Keratinocyte (primary cell): ENCODE results near the gene MCF2L2. TPM values are rescaled to one million over a fixed set of nuclear protein-coding genes. Genes with fewer than 3 reads are reported as not detected.

Source experiments
- DNase-seq: peaks from one replicate; pipeline ENCODE4 v3.0.0-alpha.2; 2011; ENCODE audit warnings: low read depth, missing footprints, low spot score
- FAIRE-seq: peaks from 2 replicates; lab custom pipeline; 2011; peaks lifted over from hg19 to GRCh38; lab: Jason Lieb, UNC
- H2AFZ ChIP-seq: 2 replicates; pipeline ENCODE4 v1.6.0; 2012; ENCODE audit warnings: low read length, control low read depth, inconsistent platforms; ENCODE audit not compliant: control insufficient read depth
- H3K27ac ChIP-seq: 2 replicates; pipeline ENCODE4 v1.5.1; 2011; ENCODE audit warnings: low read length; ENCODE audit not compliant: control insufficient read depth, insufficient read depth
- H3K27me3 ChIP-seq: 3 replicates; pipeline ENCODE4 v1.6.0; 2011; ENCODE audit warnings: low read length; ENCODE audit not compliant: control insufficient read depth, insufficient read depth; ENCODE audit errors: extremely low read depth
- H3K36me3 ChIP-seq, 2 experiments: 2 replicates in 1 of 2; 3 replicates in 1 of 2; pipeline ENCODE4 v1.5.1; 2011; ENCODE audit warnings: low read length in 2 of 2, mild to moderate bottlenecking in 1 of 2; ENCODE audit not compliant: control insufficient read depth in 2 of 2, insufficient read depth in 2 of 2; ENCODE audit errors: extremely low read depth in 1 of 2
- H3K4me1 ChIP-seq: 3 replicates; pipeline ENCODE4 v1.5.1; 2011; ENCODE audit warnings: low read length; ENCODE audit not compliant: control insufficient read depth, insufficient read depth; ENCODE audit errors: extremely low read depth
- H3K4me2 ChIP-seq: 3 replicates; pipeline ENCODE4 v1.6.0; 2011; ENCODE audit warnings: low read depth, low read length; ENCODE audit not compliant: control insufficient read depth, insufficient read depth; ENCODE audit errors: extremely low read depth
- H3K4me3 ChIP-seq, 3 experiments: fragments of 200-600 bp in 1 of 3; sonication (generic) in 1 of 3; 2 replicates in 2 of 3; 3 replicates in 1 of 3; pipeline ENCODE4 v1.5.1; 2011 to 2016; ENCODE audit warnings: low read length in 3 of 3, mild to moderate bottlenecking in 3 of 3, control low read depth in 2 of 3, inconsistent platforms in 1 of 3, low read depth in 1 of 3, mixed read lengths in 1 of 3, mixed run types in 1 of 3, moderate library complexity in 1 of 3; ENCODE audit not compliant: control insufficient read depth in 2 of 3, insufficient read depth in 2 of 3; ENCODE audit errors: extremely low read depth in 1 of 3
- H3K79me2 ChIP-seq: 2 replicates; pipeline ENCODE4 v1.6.0; 2012; ENCODE audit warnings: low read length; ENCODE audit not compliant: control insufficient read depth, insufficient read depth
- H3K9ac ChIP-seq: 3 replicates; pipeline ENCODE4 v1.6.0; 2011; ENCODE audit warnings: low read length; ENCODE audit not compliant: control insufficient read depth, insufficient read depth; ENCODE audit errors: extremely low read depth
- H3K9me1 ChIP-seq: 3 replicates; pipeline ENCODE4 v1.6.0; 2011; ENCODE audit warnings: low read length; ENCODE audit not compliant: control insufficient read depth, insufficient read depth; ENCODE audit errors: extremely low read depth
- H3K9me3 ChIP-seq: 2 replicates; pipeline ENCODE4 v1.5.1; 2012; ENCODE audit warnings: low read depth, low read length; ENCODE audit not compliant: control insufficient read depth
- H4K20me1 ChIP-seq: 3 replicates; pipeline ENCODE4 v1.6.0; 2011; ENCODE audit warnings: low read length; ENCODE audit not compliant: control insufficient read depth, insufficient read depth; ENCODE audit errors: extremely low read depth
- CTCF ChIP-seq, 3 experiments: IDR thresholded peaks in 1 of 3; conservative IDR thresholded peaks in 1 of 3; optimal IDR thresholded peaks in 1 of 3; 2 replicates in 2 of 3; 3 replicates in 1 of 3; pipeline versions ENCODE3 to v1.5.1; 2011; ENCODE audit warnings: low read length in 3 of 3, mild to moderate bottlenecking in 3 of 3, moderate library complexity in 2 of 3, control low read depth in 1 of 3, inconsistent platforms in 1 of 3; ENCODE audit not compliant: insufficient read depth in 2 of 3; ENCODE audit errors: extremely low read depth in 1 of 3
- EZH2 ChIP-seq: IDR thresholded peaks from one replicate; pipeline ENCODE4 v1.6.1; 2012; ENCODE audit warnings: inconsistent platforms, mild to moderate bottlenecking, low read length, moderate library complexity
- dilution Hi-C: fragments of 300-500 bp; cut with MboI; formaldehyde crosslinking; loops from one replicate; pipeline ENCODE4 v1.7.0; 2020; ENCODE audit warnings: low sequenced_read_pairs; ENCODE audit not compliant: extremely low pct_ligation_motif_present
- polyA plus RNA-seq, 5 experiments: library from polyadenylated mRNA; depleted of rRNA in 3 of 5; stranded (reverse) in 3 of 5; stranded (forward) in 1 of 5; unstranded in 1 of 5; fragments of >200 nt; gene quantifications; 1 replicate in 1 of 5; 2 replicates in 3 of 5; 3 replicates in 1 of 5; pipeline versions ENCODE4 v1.2.1 to v1.2.3, GENCODE V29; 2011 to 2012; ENCODE audit warnings: missing spikeins in 2 of 5, low read depth in 1 of 5, low replicate concordance in 1 of 5

The MCF2L2 gene
- polyA plus RNA-seq, 1 donor (not counting 4 experiments of a cell fraction or from before 2014, with no cell fraction given) = 0.26 TPM

GRCh38 chr3:183188895-183189462, 239.4 kb downstream of the MCF2L2 start:
- peaks cover 13% of the 10 kb centered on the region for H3K4me1 ChIP-seq
- H3K36me3 ChIP-seq = no peaks in the 10 kb centered on the region
- no peaks in the 10 kb centered on the region for H3K27me3 ChIP-seq
- TF ChIP-seq CTCF (optimal IDR thresholded peaks at IDR 0.05 in 1 of 3, IDR thresholded peaks at IDR 0.05 in 1 of 3, conservative IDR thresholded peaks at IDR 0.05 in 1 of 3; ENCODE audit: extremely low read depth in 1 of 3, insufficient read depth in 2 of 3, low read length in 3 of 3) (peak; percentile 15 to 40 (median 31)), EZH2 (no peak)
- H3K9ac ChIP-seq = no peak overlapping the region
- no peaks in the 10 kb centered on the region for H3K9me3 ChIP-seq
- no peaks in the 10 kb centered on the region for H3K9me1 ChIP-seq
- H2AFZ ChIP-seq = no peak overlapping the region
- no peaks in the 10 kb centered on the region for H4K20me1 ChIP-seq
- no peak overlapping the region for H3K27ac ChIP-seq
- no peak for FAIRE-seq
- H3K4me3 ChIP-seq = no peak overlapping the region
- no peaks in the 10 kb centered on the region for H3K79me2 ChIP-seq
- H3K4me2 ChIP-seq = no peak overlapping the region
- DNase-seq = no peak
- dilution Hi-C loops = no loop called here

- no peaks in the 10 kb centered on the region for H3K27me3 ChIP-seq
- no peak overlapping the region for H3K27ac ChIP-seq
- H3K4me2 ChIP-seq = peak overlapping the region; percentile 30
- H3K4me1 ChIP-seq = peaks cover 13% of the 10 kb centered on the region
- H3K4me3 ChIP-seq = no peak overlapping the region
- H3K79me2 ChIP-seq = no peaks in the 10 kb centered on the region
- DNase-seq (no peak), FAIRE-seq (peak; percentile 32)
- TF ChIP-seq EZH2 (no peak), CTCF (optimal IDR thresholded peaks at IDR 0.05 in 1 of 3, IDR thresholded peaks at IDR 0.05 in 1 of 3, conservative IDR thresholded peaks at IDR 0.05 in 1 of 3; ENCODE audit: extremely low read depth in 1 of 3, insufficient read depth in 2 of 3, low read length in 3 of 3) (no peak)
- H3K9me1 ChIP-seq = no peaks in the 10 kb centered on the region
- dilution Hi-C loops = no loop called here
- no peak overlapping the region for H3K9ac ChIP-seq
- H2AFZ ChIP-seq = peak overlapping the region; percentile 3
- H3K9me3 ChIP-seq = no peaks in the 10 kb centered on the region
- H3K36me3 ChIP-seq = no peaks in the 10 kb centered on the region
- no peaks in the 10 kb centered on the region for H4K20me1 ChIP-seq
Observed at GRCh38 chr3:183185696-183186095, 242.7 kb downstream of the MCF2L2 start.
